HG02938 (cell line): ENCODE measurements around the gene GRHL1.

ENCODE experiments used
- ATAC-seq: cut with Tn5 transposase; IDR thresholded peaks from one replicate; pipeline ENCODE4 v1.9.1; 2021; ENCODE audit warnings: mild to moderate bottlenecking, moderate library complexity; ENCODE audit not compliant: unreplicated experiment

The GRHL1 gene

GRCh38 chr2:9991829-9992273 lies 40.4 kb downstream of the GRHL1 start:
- no peak for ATAC-seq

- ATAC-seq = no peak
Observed at GRCh38 chr2:9992427-9993187, 41.1 kb downstream of the GRHL1 start.

- no peak for ATAC-seq
Observed at GRCh38 chr2:9993488-9994165, 42.1 kb downstream of the GRHL1 start.

- ATAC-seq = no peak
Observed at GRCh38 chr2:9994462-9994861, 43.0 kb downstream of the GRHL1 start.

- no peak for ATAC-seq
Observed at GRCh38 chr2:9995059-9995458, 43.6 kb downstream of the GRHL1 start.

- ATAC-seq = no peak
Observed at GRCh38 chr2:9996321-9996720, 44.8 kb downstream of the GRHL1 start.

- no peak for ATAC-seq
Observed at GRCh38 chr2:9997936-9998335, 46.4 kb downstream of the GRHL1 start.

- no peak for ATAC-seq
Observed at GRCh38 chr2:9998916-9999654, 47.6 kb downstream of the GRHL1 start.

GRCh38 chr2:9999693-10000092 lies 48.2 kb downstream of the GRHL1 start:
- no peak for ATAC-seq

GRCh38 chr2:10000541-10000940 lies 49.0 kb downstream of the GRHL1 start:
- ATAC-seq = no peak

- no peak for ATAC-seq
Observed at GRCh38 chr2:10001586-10001985, 50.1 kb downstream of the GRHL1 start.

GRCh38 chr2:10002109-10002508 lies 50.6 kb downstream of the GRHL1 start:
- ATAC-seq = no peak

GRCh38 chr2:10002681-10003080 lies 51.2 kb downstream of the GRHL1 start:
- no peak for ATAC-seq

- ATAC-seq = no peak
Observed at GRCh38 chr2:10003206-10004125, 52.0 kb downstream of the GRHL1 start.

- ATAC-seq = no peak
Observed at GRCh38 chr2:10004401-10004800, 52.9 kb downstream of the GRHL1 start.

GRCh38 chr2:10004836-10005235 lies 53.3 kb downstream of the GRHL1 start:
- no peak for ATAC-seq

- ATAC-seq = no peak
Observed at GRCh38 chr2:10005461-10006235, 54.2 kb downstream of the GRHL1 start.

GRCh38 chr2:10006236-10007161 lies 55.0 kb downstream of the GRHL1 start:
- no peak for ATAC-seq

- ATAC-seq = no peak
Observed at GRCh38 chr2:10007435-10007834, 55.9 kb downstream of the GRHL1 start.
